Measurements from ENCODE around the gene CDKAL1. TPM values are rescaled to one million over a fixed set of nuclear protein-coding genes. Genes with fewer than 3 reads are reported as not detected.
A peak's percentile ranks its signal among the peaks of the same experiment; 100 is the strongest.

The CDKAL1 gene
- total and polyA plus RNA-seq, 9 of the 15 experiments (the other 6 are each of a cell fraction or from before 2014, with no cell fraction given): 11.2 to 36.3 (median 20.1) TPM

GRCh38 chr6:21220271-21220987 is 686.2 kb downstream of the CDKAL1 start:
- ChIA-PET CTCF (ENCODE audit: low intra/inter-chr PET ratio) (no interaction called here), POLR2A (interaction anchor here (0.6 kb wide), 1 partner anchor 1758 kb away, joined by 3 read pairs; no protein-coding TSS in a partner anchor)
- H3K4me1 ChIP-seq (replicated peaks in 1 of 2; ENCODE audit: control insufficient read depth in 2 of 2, insufficient read depth in 2 of 2, low read length in 2 of 2): no peaks in the 10 kb centered on the region
- ATAC-seq (no peak), DNase-seq (ENCODE audit: extremely low read depth in 1 of 4, low spot score in 3 of 4) (no peak), FAIRE-seq (no peak)
- H4K20me1 ChIP-seq (replicated peaks; ENCODE audit: control insufficient read depth, insufficient read depth, low read length): no peaks in the 10 kb centered on the region
- no peak overlapping the region for H2AFZ ChIP-seq (ENCODE audit: low read depth, low read length)
- H3K27me3 ChIP-seq (ENCODE audit: control insufficient read depth in 2 of 2, insufficient read depth in 2 of 2, low read length in 2 of 2): no peaks in the 10 kb centered on the region
- no peak overlapping the region for H3K4me2 ChIP-seq (ENCODE audit: insufficient read depth, low read length)
- H3K9me3 ChIP-seq (replicated peaks; ENCODE audit: control insufficient read depth, insufficient read depth, low read depth, low read length): no peaks in the 10 kb centered on the region
- no TSS peak for BruUV-seq (replicated peaks)
- intact Hi-C loops (cut with micrococcal nuclease) (no loop called here), in situ Hi-C loops (cut with MboI) (no loop called here)
- no peak overlapping the region for H3K9ac ChIP-seq (ENCODE audit: insufficient read depth in 1 of 2, low read depth in 2 of 2, low read length in 2 of 2)
- no peaks in the 10 kb centered on the region for H3K79me2 ChIP-seq (ENCODE audit: control insufficient read depth, insufficient read depth, low read length)
- H3K4me3 ChIP-seq: no peak overlapping the region
- no peaks in the 10 kb centered on the region for H3K9me1 ChIP-seq (ENCODE audit: control insufficient read depth, insufficient read depth, low read length)
- H3K36me3 ChIP-seq (ENCODE audit: control insufficient read depth, insufficient read depth, low read length): no peaks in the 10 kb centered on the region
- H3K27ac ChIP-seq (ENCODE audit: extremely low read depth, low read depth, low read length): no peak overlapping the region
- 73% methylated on average over 5 of the region's 5 CpGs for WGBS (ENCODE audit: insufficient coverage, low coverage, missing lambda C conversion rate)
- no peak for TF ChIP-seq BCL6 (CRISPR knock-in tag; IDR thresholded peaks at IDR 0.05)

GRCh38 chr6:21222656-21223055 is 688.4 kb downstream of the CDKAL1 start:
- no peak for DNase-seq (ENCODE audit: extremely low read depth in 1 of 4, low spot score in 3 of 4)
- H3K9ac ChIP-seq (ENCODE audit: insufficient read depth in 1 of 2, low read depth in 2 of 2, low read length in 2 of 2): no peak overlapping the region
- intact Hi-C loops (cut with micrococcal nuclease) (no loop called here), in situ Hi-C loops (cut with MboI) (no loop called here)
- CTCF ChIA-PET (ENCODE audit: low intra/inter-chr PET ratio): no interaction called here
- no peaks in the 10 kb centered on the region for H3K36me3 ChIP-seq (ENCODE audit: control insufficient read depth, insufficient read depth, low read length)
- H3K9me3 ChIP-seq (replicated peaks; ENCODE audit: control insufficient read depth, insufficient read depth, low read depth, low read length): no peaks in the 10 kb centered on the region
- peak; percentile 65 for FAIRE-seq
- no peaks in the 10 kb centered on the region for H4K20me1 ChIP-seq (replicated peaks; ENCODE audit: control insufficient read depth, insufficient read depth, low read length)
- H3K9me1 ChIP-seq (ENCODE audit: control insufficient read depth, insufficient read depth, low read length): no peaks in the 10 kb centered on the region
- H2AFZ ChIP-seq (ENCODE audit: low read depth, low read length): no peak overlapping the region
- 77% methylated on average over 7 of the region's 7 CpGs for WGBS (ENCODE audit: insufficient coverage, low coverage, missing lambda C conversion rate)
- no peak overlapping the region for H3K4me3 ChIP-seq
- ATAC-seq: no peak
- H3K27me3 ChIP-seq (ENCODE audit: control insufficient read depth in 2 of 2, insufficient read depth in 2 of 2, low read length in 2 of 2): no peaks in the 10 kb centered on the region
- no peaks in the 10 kb centered on the region for H3K4me1 ChIP-seq (replicated peaks in 1 of 2; ENCODE audit: control insufficient read depth in 2 of 2, insufficient read depth in 2 of 2, low read length in 2 of 2)
- H3K79me2 ChIP-seq (ENCODE audit: control insufficient read depth, insufficient read depth, low read length): no peaks in the 10 kb centered on the region
- no peak overlapping the region for H3K4me2 ChIP-seq (ENCODE audit: insufficient read depth, low read length)
- POLR2A ChIA-PET: interaction anchor here (0.9 kb wide), 1 partner anchor 24 kb away, joined by 4 read pairs; no protein-coding TSS in a partner anchor
- H3K27ac ChIP-seq (ENCODE audit: extremely low read depth, low read depth, low read length): no peak overlapping the region
- no TSS peak for BruUV-seq (replicated peaks)
- TF ChIP-seq ZNF354B (CRISPR knock-in tag; IDR thresholded peaks at IDR 0.05): no peak
- TF ChIP-seq HMBOX1 (IDR thresholded peaks at IDR 0.05): no peak
- TF ChIP-seq EGR1 (conservative IDR thresholded peaks at IDR 0.05): no peak
- no peak for TF ChIP-seq SLC30A9 (CRISPR knock-in tag; IDR thresholded peaks at IDR 0.05)
- TF ChIP-seq SUPT5H (IDR thresholded peaks at IDR 0.05): no peak
- no peak for TF ChIP-seq ZHX1 (conservative IDR thresholded peaks at IDR 0.05; ENCODE audit: low read length)
- TF ChIP-seq TAF15 (IDR thresholded peaks at IDR 0.05; ENCODE audit: low read depth, low read length): no peak
- no peak for TF ChIP-seq MIER1 (IDR thresholded peaks at IDR 0.05; ENCODE audit: low read depth)
- no peak for TF ChIP-seq DMBX1 (CRISPR knock-in tag; IDR thresholded peaks at IDR 0.05; ENCODE audit: borderline replicate concordance)
- no peak for TF ChIP-seq BMI1 (IDR thresholded peaks at IDR 0.05; ENCODE audit: low read length)
- TF ChIP-seq KAT2B (IDR thresholded peaks at IDR 0.05; ENCODE audit: low read depth, low read length): no peak
- no peak for TF ChIP-seq U2AF1 (optimal IDR thresholded peaks at IDR 0.05; ENCODE audit: low read depth, low read length)
- TF ChIP-seq RBM34 (IDR thresholded peaks at IDR 0.05; ENCODE audit: borderline replicate concordance, insufficient read depth, low read length): no peak

Measured in K562 (cell line).